Adipocyte (in vitro differentiated cells): Measurements from ENCODE around the gene CEACAM16.
"Not testable (repeated sequence)": the region's sequence is repeated elsewhere in the genome, so short reads cannot be mapped to it uniquely, and the experiment has no call there.

Source experiments
- DNase-seq: peaks from one replicate; pipeline ENCODE4 v3.0.0-alpha.2; 2015; ENCODE audit warnings: low read depth
- H3K27me3 ChIP-seq: replicated peaks from 2 replicates; pipeline ENCODE4 v1.7.0; 2013; ENCODE audit warnings: mild to moderate bottlenecking, low read length, moderate library complexity; ENCODE audit not compliant: control insufficient read depth, insufficient read depth
- H3K36me3 ChIP-seq: 2 replicates; pipeline ENCODE4 v1.7.0; 2013; ENCODE audit warnings: low read length, mild to moderate bottlenecking, moderate library complexity; ENCODE audit not compliant: control insufficient read depth, insufficient read depth, severe bottlenecking
- H3K4me1 ChIP-seq: 2 replicates; pipeline ENCODE4 v1.7.0; 2013; ENCODE audit warnings: mild to moderate bottlenecking, low read length, moderate library complexity; ENCODE audit not compliant: control insufficient read depth, insufficient read depth
- H3K4me3 ChIP-seq: 2 replicates; pipeline ENCODE4 v1.7.0; 2013; ENCODE audit warnings: mild to moderate bottlenecking, low read length, moderate library complexity
- H3K9ac ChIP-seq: 2 replicates; pipeline ENCODE4 v1.7.0; 2013; ENCODE audit warnings: mild to moderate bottlenecking, low read length, moderate library complexity
- H3K9me3 ChIP-seq: 2 replicates; pipeline ENCODE4 v1.7.0; 2013; ENCODE audit warnings: mild to moderate bottlenecking, low read length, moderate library complexity; ENCODE audit not compliant: control insufficient read depth

The CEACAM16 gene

DNA sequence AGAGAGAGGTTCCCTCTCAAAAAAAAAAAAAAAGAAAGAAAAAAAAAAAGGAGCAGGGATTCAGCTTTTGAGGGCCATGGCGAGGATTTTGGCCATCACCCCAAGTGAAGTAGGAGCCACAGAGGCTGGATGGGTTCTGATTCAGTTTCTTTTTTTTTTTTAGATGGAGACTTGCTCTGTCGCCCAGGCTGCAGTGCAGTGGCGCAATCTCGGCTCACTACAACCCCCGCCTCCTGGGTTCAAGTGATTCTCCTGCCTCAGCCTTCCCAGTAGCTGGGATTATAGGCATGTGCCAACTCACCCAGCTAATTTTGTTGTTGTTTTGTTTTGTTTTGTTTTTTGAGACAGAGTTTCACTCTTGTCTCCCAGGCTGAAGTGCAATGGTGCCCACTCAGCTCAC is 22.4 kb downstream of the CEACAM16 start:
- H3K4me1 ChIP-seq, result peaks cover 23% of the 10 kb centered on the region
- H3K4me3 ChIP-seq, H3K36me3 ChIP-seq, DNase-seq, H3K9ac ChIP-seq, H3K9me3 ChIP-seq, H3K27me3 ChIP-seq: not testable (repeated sequence)

DNA sequence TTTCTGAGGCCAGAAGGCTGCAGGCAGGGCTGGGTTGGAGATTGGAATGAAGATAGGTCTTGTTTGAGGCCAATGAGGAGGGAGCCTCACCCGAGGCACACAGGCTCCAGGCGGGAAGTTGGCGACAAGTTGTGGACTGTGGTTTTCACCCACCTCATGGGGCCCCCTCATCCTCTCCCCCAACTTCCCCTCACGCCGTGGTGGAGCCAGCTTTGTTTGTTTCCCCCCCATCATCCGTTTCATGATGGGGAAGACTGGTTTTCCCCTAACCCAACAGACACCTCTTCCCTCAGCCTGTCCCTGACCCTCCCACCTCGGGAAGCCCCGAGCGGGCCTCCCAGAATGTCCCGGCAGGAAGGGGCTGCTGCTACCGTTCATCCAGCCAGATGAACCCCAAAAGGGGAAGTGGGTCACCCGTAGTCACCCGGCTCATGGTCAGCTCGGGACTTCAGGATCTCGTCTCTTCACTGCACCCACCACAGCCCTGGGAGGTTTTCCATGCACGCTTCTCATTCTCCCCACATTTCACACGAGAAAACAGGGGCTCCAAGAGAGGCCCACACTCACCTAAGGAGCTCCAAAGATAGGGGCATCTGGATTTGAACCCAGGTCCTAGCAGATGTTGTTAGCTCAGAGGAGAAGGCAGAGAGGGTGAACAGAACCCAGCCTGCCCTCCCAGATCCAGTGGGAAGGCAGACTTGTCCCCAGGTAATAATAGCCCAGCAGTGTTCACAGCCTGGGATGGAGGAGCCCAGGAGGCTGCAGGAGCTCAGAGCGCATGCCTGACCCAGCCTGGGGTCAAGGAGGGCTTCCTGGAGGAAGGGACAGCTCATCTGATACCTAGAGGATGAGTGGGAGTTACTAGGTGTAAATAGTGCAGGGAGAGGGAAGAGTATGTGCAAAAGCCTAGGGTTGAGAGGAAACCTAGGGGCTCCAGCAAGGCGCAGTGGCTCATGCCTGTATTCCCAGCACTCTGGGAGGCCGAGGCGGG is 23.5 kb downstream of the CEACAM16 start:
- Histone ChIP-seq H3K27me3 (no peaks in the 10 kb centered on the region), H3K9ac (no peak overlapping the region), H3K9me3 (no peaks in the 10 kb centered on the region), H3K4me3 (no peak overlapping the region), H3K4me1 (peaks cover 23% of the 10 kb centered on the region), H3K36me3 (no peaks in the 10 kb centered on the region)
- DNase-seq, result no peak

DNA sequence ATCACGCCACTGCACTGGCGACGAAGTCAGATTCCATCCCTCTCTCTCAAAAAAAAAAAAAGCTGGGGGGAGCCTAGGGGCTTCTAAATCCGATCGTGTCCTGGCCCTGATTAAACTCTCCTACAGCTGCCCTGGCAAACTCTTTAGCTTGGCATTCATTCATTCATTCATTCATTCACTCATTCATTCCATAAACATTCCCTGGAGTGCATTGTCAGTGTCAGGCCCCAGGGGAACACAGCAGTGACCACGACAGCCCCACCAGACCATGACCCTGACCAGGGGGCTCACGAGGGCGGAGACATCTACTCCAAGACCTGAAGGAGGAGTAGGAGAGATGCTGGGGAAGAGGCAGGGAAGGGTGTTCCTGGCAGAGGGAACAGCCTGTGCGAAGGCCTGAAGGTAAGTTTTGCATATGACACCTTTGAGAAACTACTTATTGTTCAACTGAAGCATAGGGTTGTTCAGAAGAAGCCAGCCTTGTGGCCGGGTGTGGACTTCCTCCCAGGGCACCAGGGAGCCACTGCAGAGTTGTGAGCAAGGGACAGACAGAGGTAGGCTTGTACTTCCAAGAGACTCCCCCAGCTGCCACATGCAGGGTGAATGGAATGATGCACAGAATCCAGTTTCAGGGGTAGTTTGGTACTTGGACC is 24.5 kb downstream of the CEACAM16 start:
- Histone ChIP-seq H3K27me3 (no peaks in the 10 kb centered on the region), H3K4me3 (no peak overlapping the region), H3K9ac (no peak overlapping the region), H3K4me1 (peaks cover 20% of the 10 kb centered on the region), H3K36me3 (no peaks in the 10 kb centered on the region), H3K9me3 (no peaks in the 10 kb centered on the region)
- DNase-seq, result no peak

DNA sequence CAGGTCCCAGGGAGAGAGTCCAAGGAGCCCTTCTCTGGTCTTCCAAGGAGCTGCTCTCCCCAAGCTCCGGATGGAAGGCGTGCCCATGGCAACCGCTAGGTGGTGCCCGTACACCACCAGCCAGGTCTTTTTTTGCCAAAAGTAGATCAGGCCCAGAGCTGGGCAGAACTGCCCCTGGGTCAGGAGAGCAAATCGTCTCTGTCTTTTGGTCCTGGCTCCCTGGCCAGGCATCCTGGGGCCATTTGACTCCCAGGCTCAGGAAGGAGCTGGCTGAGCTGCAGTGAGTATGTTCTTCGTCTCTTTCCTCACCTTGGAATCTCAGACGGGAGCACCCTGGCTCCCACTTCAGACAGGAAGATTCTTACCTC is 25.0 kb downstream of the CEACAM16 start:
- no peaks in the 10 kb centered on the region for H3K36me3 ChIP-seq
- no peaks in the 10 kb centered on the region for H3K9me3 ChIP-seq
- peaks cover 15% of the 10 kb centered on the region for H3K4me1 ChIP-seq
- peak; percentile 90 for DNase-seq
- peak overlapping the region; percentile 15 for H3K9ac ChIP-seq
- no peak overlapping the region for H3K4me3 ChIP-seq
- no peaks in the 10 kb centered on the region for H3K27me3 ChIP-seq

DNA sequence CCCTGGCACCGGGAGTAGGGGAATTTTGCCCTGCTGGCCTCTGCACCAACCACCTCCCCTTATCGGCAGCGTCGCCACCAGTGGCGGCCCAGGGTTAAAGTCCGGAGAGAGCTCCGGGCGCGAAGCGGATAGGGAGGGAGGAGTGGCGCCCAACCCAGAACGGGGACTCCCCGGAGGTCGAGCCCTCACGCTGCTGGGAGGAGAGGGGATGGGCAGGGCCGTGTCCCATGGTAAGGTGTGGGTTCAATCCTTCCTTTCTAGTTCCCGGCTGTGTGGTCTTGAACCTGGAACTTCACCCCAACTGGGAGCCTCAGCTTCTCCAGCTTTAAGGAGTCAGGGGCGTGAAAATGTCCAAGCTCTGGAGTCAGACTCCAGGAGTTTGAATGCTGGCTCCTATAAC is 26.3 kb downstream of the CEACAM16 start:
- DNase-seq, result no peak
- Histone ChIP-seq H3K9me3 (no peaks in the 10 kb centered on the region), H3K4me1 (peaks cover 11% of the 10 kb centered on the region), H3K9ac (peak overlapping the region; percentile 37), H3K4me3 (no peak overlapping the region), H3K27me3 (no peaks in the 10 kb centered on the region), H3K36me3 (no peaks in the 10 kb centered on the region)

DNA sequence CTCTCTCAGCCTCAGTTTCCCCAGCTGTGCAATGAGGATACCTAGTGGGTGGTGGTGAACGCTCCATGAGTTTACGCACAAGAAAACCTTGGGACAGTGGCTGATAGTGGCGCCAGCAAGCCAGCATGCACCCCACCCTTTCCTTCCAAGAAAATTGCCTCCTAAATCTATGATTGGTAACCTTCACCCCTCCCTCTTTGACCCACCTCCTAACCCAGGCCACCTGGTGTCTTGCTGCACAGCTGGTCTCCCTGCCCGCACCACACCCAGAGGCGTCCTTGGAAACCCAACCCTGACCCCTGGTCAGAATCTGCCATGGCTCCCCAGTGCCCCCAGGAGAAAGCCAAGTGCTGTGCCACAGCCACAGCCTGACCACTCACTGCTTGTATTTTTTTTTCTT is 26.7 kb downstream of the CEACAM16 start:
- Histone ChIP-seq H3K4me1 (peaks cover 11% of the 10 kb centered on the region), H3K9ac (peak overlapping the region; percentile 37), H3K27me3 (no peaks in the 10 kb centered on the region), H3K4me3 (no peak overlapping the region), H3K36me3 (no peaks in the 10 kb centered on the region), H3K9me3 (no peaks in the 10 kb centered on the region)
- DNase-seq, result no peak

DNA sequence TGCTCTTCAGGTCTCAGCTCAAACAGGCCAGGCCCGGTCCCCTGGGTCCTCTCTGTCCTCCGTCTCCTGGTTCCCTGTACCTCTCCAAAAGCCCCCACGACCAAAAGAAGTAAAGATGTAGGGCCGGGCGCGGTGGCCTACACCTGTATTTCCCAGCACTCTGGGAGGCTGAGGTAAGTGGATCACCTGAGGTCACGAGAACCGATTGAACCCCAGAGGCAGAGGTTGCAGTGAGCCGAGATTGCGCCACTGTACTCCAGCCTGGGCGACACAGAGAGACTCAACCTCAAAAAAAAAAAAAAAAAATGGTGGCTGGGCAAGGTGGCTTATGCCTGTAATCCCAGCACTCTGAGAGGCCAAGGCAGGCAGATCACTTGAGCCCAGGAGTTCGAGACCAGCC is 27.5 kb downstream of the CEACAM16 start:
- Histone ChIP-seq H3K4me3 (no peak overlapping the region), H3K4me1 (peaks cover 8% of the 10 kb centered on the region), H3K9ac (no peak overlapping the region), H3K27me3 (no peaks in the 10 kb centered on the region), H3K36me3 (no peaks in the 10 kb centered on the region), H3K9me3 (no peaks in the 10 kb centered on the region)
- no peak for DNase-seq

DNA sequence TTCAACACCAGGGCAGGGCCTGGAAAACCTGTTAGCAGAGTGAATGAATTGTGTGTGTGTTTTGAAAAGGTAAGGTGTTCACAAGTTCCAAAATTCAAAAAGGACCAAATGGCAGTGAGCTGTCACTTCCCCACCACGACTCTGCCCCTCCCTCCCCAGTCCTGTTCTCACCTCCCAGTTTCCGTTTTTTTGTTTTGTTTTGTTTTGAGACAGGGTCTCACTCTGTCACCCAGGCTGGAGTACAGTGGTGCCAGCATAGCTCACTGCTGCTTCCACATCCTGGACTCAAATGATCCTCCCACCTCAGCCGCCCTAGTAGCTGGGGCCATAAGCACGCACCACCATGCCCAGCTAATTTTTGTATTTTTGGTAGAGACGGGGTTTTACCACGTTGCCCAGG is 29.2 kb downstream of the CEACAM16 start:
- Histone ChIP-seq H3K4me3 (no peak overlapping the region), H3K9ac (no peak overlapping the region), H3K36me3 (no peaks in the 10 kb centered on the region), H3K27me3 (no peaks in the 10 kb centered on the region), H3K4me1 (peaks cover 4% of the 10 kb centered on the region), H3K9me3 (no peaks in the 10 kb centered on the region)
- DNase-seq, result no peak

DNA sequence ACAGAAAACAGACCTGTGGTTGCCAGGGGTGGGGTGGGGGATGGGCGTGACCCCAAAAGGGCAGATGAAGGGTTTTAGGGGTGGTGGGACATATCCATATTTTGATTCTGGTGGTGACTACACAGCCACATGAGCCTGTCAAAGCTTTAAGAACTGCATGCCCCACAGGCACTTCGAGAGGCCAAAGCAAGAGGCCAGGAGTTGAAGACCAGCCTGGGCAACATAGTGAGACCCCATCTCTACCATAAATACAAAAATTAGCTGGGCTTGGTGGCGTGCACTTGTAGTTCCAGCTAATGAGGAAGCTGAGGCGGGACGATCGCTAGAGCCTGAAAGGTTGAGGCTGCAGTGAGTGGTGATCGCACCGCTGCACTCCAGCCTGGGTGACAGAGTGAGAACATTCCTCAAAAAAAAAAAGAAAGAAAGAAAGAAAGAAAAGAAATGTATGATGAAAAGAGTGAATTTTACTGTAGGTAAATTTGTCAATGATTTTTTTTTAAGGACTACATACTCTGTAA is 30.6 kb downstream of the CEACAM16 start:
- H3K9me3 ChIP-seq, result no peaks in the 10 kb centered on the region
- no peaks in the 10 kb centered on the region for H3K27me3 ChIP-seq
- no peak overlapping the region for H3K4me3 ChIP-seq
- H3K36me3 ChIP-seq, result no peaks in the 10 kb centered on the region
- H3K9ac ChIP-seq, result no peak overlapping the region
- no peak for DNase-seq
- no peaks in the 10 kb centered on the region for H3K4me1 ChIP-seq

DNA sequence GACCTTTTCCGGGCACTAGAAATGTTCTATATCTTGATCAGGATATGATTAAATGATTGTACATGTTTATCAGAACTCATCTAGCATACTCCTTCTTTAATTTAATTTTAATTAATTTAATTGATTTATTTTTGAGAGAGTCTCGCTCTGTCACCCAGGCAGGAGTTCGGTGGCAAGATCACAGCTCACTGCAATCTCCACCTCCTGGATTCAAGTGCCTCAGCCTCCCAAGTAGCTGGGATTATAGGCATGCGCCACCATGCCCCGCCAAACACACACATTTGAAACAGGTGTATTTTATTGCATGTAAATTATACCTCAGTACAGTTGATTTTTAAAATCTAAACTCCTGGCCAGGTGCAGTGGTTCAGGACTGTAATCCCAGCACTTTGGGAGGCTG is 32.1 kb downstream of the CEACAM16 start:
- no peaks in the 10 kb centered on the region for H3K27me3 ChIP-seq
- no peaks in the 10 kb centered on the region for H3K9me3 ChIP-seq
- no peak for DNase-seq
- H3K4me3 ChIP-seq, result no peak overlapping the region
- H3K4me1 ChIP-seq, result peaks cover 3% of the 10 kb centered on the region
- no peak overlapping the region for H3K9ac ChIP-seq
- no peaks in the 10 kb centered on the region for H3K36me3 ChIP-seq

DNA sequence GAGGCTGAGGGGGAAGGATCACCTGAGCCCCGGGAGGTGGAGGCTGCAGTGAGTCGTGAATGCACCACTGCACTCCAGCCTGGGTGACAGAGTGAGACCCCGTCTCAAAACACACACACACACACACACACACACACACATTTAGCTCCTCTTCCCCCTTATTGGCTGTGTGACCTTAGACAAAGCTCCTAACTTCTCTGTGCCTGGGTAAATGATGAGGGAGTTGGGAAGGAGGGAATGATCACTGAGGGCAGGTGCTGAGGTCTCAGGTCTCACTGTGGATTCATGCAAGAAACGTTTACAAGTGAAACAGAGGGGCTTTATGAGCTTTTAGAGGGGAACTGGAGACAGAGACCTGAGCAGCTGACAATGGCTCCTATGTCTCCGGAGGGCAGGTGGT is 32.7 kb downstream of the CEACAM16 start:
- DNase-seq, result no peak
- Histone ChIP-seq H3K9ac (no peak overlapping the region), H3K9me3 (no peaks in the 10 kb centered on the region), H3K4me3 (no peak overlapping the region), H3K27me3 (no peaks in the 10 kb centered on the region), H3K4me1 (peaks cover 6% of the 10 kb centered on the region), H3K36me3 (no peaks in the 10 kb centered on the region)
